ENCODE measurements around the gene NEK10. TPM values are rescaled to one million over a fixed set of nuclear protein-coding genes. Genes with fewer than 3 reads are reported as not detected.

NEK10 gene
- total RNA-seq, 1 donor from 2014 or later = 9.4 TPM

Other genes starting within 250 kb of the NEK10 start
- gene SLC4A7, start 115.0 kb upstream of the NEK10 start, total RNA-seq = 45.1 TPM